HepG2 (cell line): ENCODE results near the gene SBK2. TPM values are rescaled to one million over a fixed set of nuclear protein-coding genes. Genes with fewer than 3 reads are reported as not detected.

Experiments
- CEBPB ChIP-seq: IDR thresholded peaks from 2 replicates; pipeline ENCODE4 v1.6.1; 2011; ENCODE audit warnings: low read depth, low read length, improper control_type of control experiment, borderline replicate concordance
- FOXP1 ChIP-seq, 2 experiments: fragments of 450-650 bp in 1 of 2; IDR thresholded peaks; 2 replicates each; pipeline ENCODE4 v1.6.1; 2017 to 2018; ENCODE audit warnings: antibody characterized with exemption in 1 of 2
- IRX3 ChIP-seq: sonication (generic); formaldehyde crosslinking; IDR thresholded peaks from 2 replicates; pipeline ENCODE4 v1.8.1; 2023; ENCODE audit warnings: mild to moderate bottlenecking, low read depth, missing genetic modification reagents, borderline replicate concordance
- JARID2 ChIP-seq: sonication (generic); formaldehyde crosslinking; IDR thresholded peaks from 2 replicates; pipeline ENCODE4 v1.8.1; 2023; ENCODE audit warnings: missing genetic modification reagents, inconsistent platforms; ENCODE audit not compliant: insufficient replicate concordance
- JUNB ChIP-seq: sonication (generic); formaldehyde crosslinking; IDR thresholded peaks from 2 replicates; pipeline ENCODE4 v1.8.0; 2022; ENCODE audit warnings: missing genetic modification reagents, mild to moderate bottlenecking, borderline replicate concordance
- PAX8 ChIP-seq: sonication (generic); formaldehyde crosslinking; IDR thresholded peaks from 2 replicates; pipeline ENCODE4 v1.8.0; 2022; ENCODE audit warnings: mild to moderate bottlenecking, missing genetic modification reagents, borderline replicate concordance
- PHB2 ChIP-seq: fragments of 450-650 bp; IDR thresholded peaks from 2 replicates; pipeline ENCODE4 v1.6.1; 2018; ENCODE audit not compliant: partially characterized antibody
- PPARG ChIP-seq: conservative IDR thresholded peaks from 2 replicates; pipeline ENCODE4 v1.6.1; 2016; ENCODE audit warnings: missing biosample characterization, missing genetic modification reagents
- SKIL ChIP-seq: sonication (generic); formaldehyde crosslinking; IDR thresholded peaks from 2 replicates; pipeline ENCODE4 v1.8.0; 2022; ENCODE audit warnings: missing genetic modification reagents, mild to moderate bottlenecking, moderate library complexity, borderline replicate concordance
- SP4 ChIP-seq: sonication (generic); formaldehyde crosslinking; IDR thresholded peaks from 2 replicates; pipeline ENCODE4 v1.8.1; 2023; ENCODE audit warnings: mild to moderate bottlenecking, missing genetic modification reagents
- THRA ChIP-seq: sonication (generic); formaldehyde crosslinking; IDR thresholded peaks from 2 replicates; pipeline ENCODE4 v1.4.0; 2020; ENCODE audit warnings: missing genetic modification reagents, borderline replicate concordance
- YEATS2 ChIP-seq: sonication (generic); formaldehyde crosslinking; IDR thresholded peaks from 2 replicates; pipeline ENCODE4 v1.4.0; 2020; ENCODE audit warnings: missing genetic modification reagents, borderline replicate concordance
- YY1 ChIP-seq: IDR thresholded peaks from 2 replicates; pipeline ENCODE4 v1.6.1; 2011; ENCODE audit warnings: low read length, low read depth, moderate library complexity, mild to moderate bottlenecking; ENCODE audit not compliant: insufficient read depth, insufficient replicate concordance
- ZBED4 ChIP-seq: sonication (generic); formaldehyde crosslinking; IDR thresholded peaks from 2 replicates; pipeline ENCODE4 v1.4.0; 2020; ENCODE audit warnings: missing genetic modification reagents, borderline replicate concordance
- ZNF326 ChIP-seq: sonication (generic); formaldehyde crosslinking; IDR thresholded peaks from 2 replicates; pipeline ENCODE4 v1.4.0; 2020; ENCODE audit warnings: missing genetic modification reagents, borderline replicate concordance
- ZNF678 ChIP-seq: sonication (generic); formaldehyde crosslinking; IDR thresholded peaks from 2 replicates; pipeline ENCODE4 v1.4.0; 2020; ENCODE audit warnings: mild to moderate bottlenecking, missing genetic modification reagents
- ZNF879 ChIP-seq: sonication (generic); formaldehyde crosslinking; IDR thresholded peaks from 2 replicates; pipeline ENCODE4 v1.8.1; 2023; ENCODE audit warnings: missing genetic modification reagents
- polyA plus RNA-seq, 8 experiments: library from polyadenylated mRNA; depleted of rRNA in 3 of 8; stranded (reverse) in 7 of 8; unstranded in 1 of 8; fragments of >200 nt; fragmentation: Illumina TruSeq in 4 of 8; extraction: Trizol in 4 of 8; gene quantifications; 2 replicates each; pipeline versions ENCODE4 v1.2.1 to v1.2.3, GENCODE V29; 2011 to 2016; ENCODE audit warnings: low read depth in 4 of 8, missing spikeins in 1 of 8, mixed read lengths in 1 of 8; ENCODE audit not compliant: insufficient read depth in 1 of 8
- total RNA-seq, 5 experiments: library from RNA; depleted of rRNA; stranded (reverse); fragments of >200 nt; fragmentation: Illumina TruSeq; extraction: Trizol; gene quantifications; 2 replicates each; pipeline ENCODE4 v1.2.3, GENCODE V29; 2016; ENCODE audit warnings: low read depth in 1 of 5

Gene SBK2
- total and polyA plus RNA-seq, 2 of the 13 experiments (the other 11 are each of a cell fraction or from before 2014, with no cell fraction given), result 0.24 TPM; not detected in 1

- TF ChIP-seq YY1 (peak; percentile 76), SP4 (peak; percentile 97), ZNF879 (CRISPR knock-in tag) (no peak), JUNB (CRISPR knock-in tag) (no peak), SKIL (CRISPR knock-in tag) (no peak), FOXP1 (IDR thresholded peaks at IDR 0.05) (no peak), FOXP1 (CRISPR knock-in tag; IDR thresholded peaks at IDR 0.05) (no peak), IRX3 (CRISPR knock-in tag) (no peak), ZNF678 (CRISPR knock-in tag) (no peak), THRA (CRISPR knock-in tag) (peak; percentile 57; the same call in 1 of the 2 replicates), PPARG (CRISPR knock-in tag) (no peak), CEBPB (no peak), PHB2 (no peak), YEATS2 (CRISPR knock-in tag) (peak; percentile 26; the same call in 1 of the 2 replicates), ZBED4 (no peak), ZNF326 (CRISPR knock-in tag) (no peak), JARID2 (CRISPR knock-in tag) (peak; percentile 39), PAX8 (CRISPR knock-in tag) (no peak)
Observed at GRCh38 chr19:55516878-55517620, 19.9 kb downstream of the SBK2 start (continued).
